K562 (cell line): Measurements from ENCODE around the gene BLVRA. TPM values are rescaled to one million over a fixed set of nuclear protein-coding genes. Genes with fewer than 3 reads are reported as not detected.

Experiments
- ADNP ChIP-seq: fragments of 200-800 bp; sonication (Bioruptor generic); IDR thresholded peaks from 2 replicates; pipeline ENCODE4 v1.6.1; 2016; ENCODE audit warnings: missing genetic modification characterization, missing compliant biosample characterization
- BACH1 ChIP-seq: fragments of 200-800 bp; sonication (Bioruptor generic); IDR thresholded peaks from 2 replicates; pipeline ENCODE4 v1.6.1; 2016; ENCODE audit warnings: missing genetic modification characterization, missing compliant biosample characterization
- BRD9 ChIP-seq: fragments of 450-650 bp; IDR thresholded peaks from 2 replicates; pipeline ENCODE4 v1.6.1; 2018; ENCODE audit warnings: low read depth; ENCODE audit not compliant: partially characterized antibody
- CEBPB ChIP-seq: fragments of 450-650 bp; IDR thresholded peaks from 2 replicates; pipeline ENCODE4 v1.6.1; 2016; ENCODE audit warnings: missing genetic modification characterization, missing compliant biosample characterization
- CEBPG ChIP-seq, 3 experiments: fragments of 200-800 bp in 1 of 3; sonication (Bioruptor generic) in 1 of 3; sonication (generic) in 1 of 3; formaldehyde crosslinking in 1 of 3; IDR thresholded peaks in 2 of 3; conservative IDR thresholded peaks in 1 of 3; 2 replicates each; pipeline versions ENCODE4 v1.6.1 to v1.8.0; 2016 to 2022; ENCODE audit warnings: missing compliant biosample characterization in 2 of 3, missing genetic modification characterization in 2 of 3, mild to moderate bottlenecking in 1 of 3, missing genetic modification reagents in 1 of 3
- HDAC2 ChIP-seq: fragments of 450-650 bp; IDR thresholded peaks from 2 replicates; pipeline ENCODE4 v1.6.1; 2016; ENCODE audit warnings: mild to moderate bottlenecking
- HDAC8 ChIP-seq: fragments of 450-650 bp; IDR thresholded peaks from 2 replicates; pipeline ENCODE4 v1.6.1; 2016; ENCODE audit warnings: mild to moderate bottlenecking, missing genetic modification characterization, moderate library complexity, missing compliant biosample characterization
- HOXB6 ChIP-seq: fragments of 250-450 bp; sonication (Bioruptor Pico); IDR thresholded peaks from 2 replicates; pipeline ENCODE4 v1.5.1; 2022; ENCODE audit warnings: mild to moderate bottlenecking, borderline replicate concordance
- KLF6 ChIP-seq: fragments of 250-450 bp; sonication (Bioruptor Pico); IDR thresholded peaks from 2 replicates; pipeline ENCODE4 v1.4.0; 2020; ENCODE audit warnings: mild to moderate bottlenecking, moderate library complexity, borderline replicate concordance
- MXI1 ChIP-seq: IDR thresholded peaks from 2 replicates; pipeline ENCODE4 v1.6.1; 2011; ENCODE audit warnings: low read depth, mild to moderate bottlenecking, improper control_type of control experiment, low read length
- MYC ChIP-seq, 2 experiments: fragments of 250-450 bp in 1 of 2; sonication (Bioruptor Pico) in 1 of 2; IDR thresholded peaks; 2 replicates each; pipeline versions ENCODE4 v1.5.1 to v1.6.1; 2012 to 2021; ENCODE audit warnings: low read depth in 2 of 2, borderline replicate concordance in 1 of 2, improper control_type of control experiment in 1 of 2, low read length in 1 of 2, mild to moderate bottlenecking in 1 of 2, moderate library complexity in 1 of 2
- NR2C1 ChIP-seq, 2 experiments: fragments of 450-650 bp; IDR thresholded peaks; 2 replicates each; pipeline ENCODE4 v1.6.1; 2017; ENCODE audit warnings: mild to moderate bottlenecking in 2 of 2, antibody characterized with exemption in 1 of 2, inconsistent platforms in 1 of 2, missing compliant biosample characterization in 1 of 2, missing genetic modification characterization in 1 of 2
- PTRF ChIP-seq: fragments of 450-650 bp; IDR thresholded peaks from 2 replicates; pipeline ENCODE4 v1.6.1; 2016; ENCODE audit warnings: mild to moderate bottlenecking, missing genetic modification characterization, missing compliant biosample characterization
- RCOR1 ChIP-seq, 2 experiments: IDR thresholded peaks; 2 replicates each; pipeline ENCODE4 v1.6.1; 2012; ENCODE audit warnings: low read depth in 2 of 2, low read length in 2 of 2, borderline replicate concordance in 1 of 2, improper control_type of control experiment in 1 of 2
- ZBTB17 ChIP-seq: fragments of 450-650 bp; formaldehyde crosslinking; IDR thresholded peaks from 2 replicates; pipeline ENCODE4 v1.4.0; 2020; ENCODE audit warnings: mild to moderate bottlenecking
- ZEB2 ChIP-seq: fragments of 450-650 bp; IDR thresholded peaks from 2 replicates; pipeline ENCODE4 v1.6.1; 2016
- ZFPM2 ChIP-seq: fragments of 250-450 bp; sonication (Bioruptor Pico); IDR thresholded peaks from 2 replicates; pipeline ENCODE4 v1.5.1; 2022; ENCODE audit warnings: mild to moderate bottlenecking
- ZNF146 ChIP-seq: IDR thresholded peaks from one replicate; pipeline ENCODE4 v1.6.1; 2018; ENCODE audit warnings: missing compliant biosample characterization; ENCODE audit not compliant: unreplicated experiment
- ZNF274 ChIP-seq: IDR thresholded peaks from 2 replicates; pipeline ENCODE4 v1.6.1; 2011; ENCODE audit warnings: low read depth, mild to moderate bottlenecking, low read length, moderate library complexity, borderline replicate concordance
- ZNF41 ChIP-seq: fragments of 250-450 bp; sonication (Bioruptor Pico); conservative IDR thresholded peaks from 2 replicates; pipeline ENCODE4 v1.4.0; 2020; ENCODE audit warnings: mild to moderate bottlenecking
- ZNF589 ChIP-seq: fragments of 200-800 bp; sonication (Bioruptor generic); IDR thresholded peaks from 2 replicates; pipeline ENCODE4 v1.6.1; 2016; ENCODE audit warnings: low read depth, missing genetic modification characterization, missing compliant biosample characterization
- ZNF668 ChIP-seq: fragments of 250-450 bp; sonication (Bioruptor Pico); IDR thresholded peaks from 2 replicates; pipeline ENCODE4 v1.8.0; 2022; ENCODE audit warnings: mild to moderate bottlenecking, inconsistent platforms
- ZNF766 ChIP-seq: fragments of 200-800 bp; sonication (Bioruptor generic); conservative IDR thresholded peaks from 2 replicates; pipeline ENCODE4 v1.6.1; 2016; ENCODE audit warnings: missing genetic modification characterization, missing compliant biosample characterization
- polyA plus RNA-seq, 8 experiments: library from polyadenylated mRNA; depleted of rRNA in 4 of 8; stranded (reverse) in 5 of 8; unstranded in 3 of 8; fragments of >200 nt; fragmentation: Nextera tagmentation in 2 of 8; fragmentation: Illumina TruSeq in 1 of 8; extraction: Ambion mirVana in 2 of 8; extraction: Trizol in 1 of 8; gene quantifications; 2 replicates each; pipeline versions ENCODE4 v1.2.1 to v1.2.3, GENCODE V29; 2011 to 2014; ENCODE audit warnings: inconsistent platforms in 1 of 8, missing spikeins in 1 of 8
- total RNA-seq, 7 experiments: library from RNA; depleted of rRNA in 6 of 7; stranded (reverse); fragments of >200 nt in 6 of 7; fragmentation: Illumina TruSeq in 2 of 7; extraction: Trizol in 2 of 7; gene quantifications; 2 replicates each; pipeline versions ENCODE4 v1.2.1 to v1.2.3, GENCODE V29; 2011 to 2021; ENCODE audit warnings: low replicate concordance in 1 of 7
- TF ChIP-seq, protein P1 (sequence below): fragments of 450-650 bp; IDR thresholded peaks from 2 replicates; pipeline ENCODE4 v1.6.1; 2018; ENCODE audit not compliant: partially characterized antibody

The BLVRA gene
- total and polyA plus RNA-seq, 9 of the 15 experiments (the other 6 are each of a cell fraction or from before 2014, with no cell fraction given): 48.5 to 147 (median 61.5) TPM

DNA sequence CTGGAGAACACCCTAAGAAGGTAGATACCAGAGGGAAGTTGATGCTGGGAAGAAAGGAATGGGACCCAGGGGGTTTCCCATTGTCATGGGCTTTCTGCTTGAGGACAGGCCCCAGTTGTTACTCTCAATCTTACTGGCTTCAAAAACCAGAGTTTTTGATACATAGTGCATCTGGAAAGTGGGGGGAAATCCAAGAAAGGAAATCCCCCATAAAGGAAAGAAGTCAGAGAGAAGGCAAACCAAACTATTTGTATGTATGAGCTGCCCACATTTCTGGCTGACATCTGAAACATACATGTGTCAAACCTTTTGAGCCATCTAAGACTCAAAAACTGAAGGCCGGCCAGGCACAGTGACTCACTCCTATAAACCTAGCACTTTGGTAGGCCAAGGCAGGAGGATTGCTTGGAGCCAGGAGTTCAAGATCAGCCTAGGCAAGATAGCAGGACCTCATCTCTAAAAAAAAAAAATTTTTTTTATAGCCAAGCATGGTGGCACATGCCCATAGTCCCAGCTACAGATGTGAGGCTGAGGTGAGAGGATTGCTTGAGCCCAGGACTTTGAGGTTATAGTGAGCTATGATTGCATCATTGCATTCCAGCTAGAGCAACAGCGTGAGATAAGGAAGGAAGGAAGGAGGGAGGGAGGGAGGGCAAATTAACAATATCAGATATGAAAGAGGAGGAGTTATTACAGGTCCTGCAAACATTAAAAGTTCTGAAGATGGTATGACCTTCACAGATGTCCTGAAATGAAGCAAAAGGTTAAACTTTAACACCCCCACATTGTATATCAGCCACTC lies 22.5 kb upstream of the BLVRA start (continued):
- TF ChIP-seq CEBPG (CRISPR knock-in tag; IDR thresholded peaks at IDR 0.05) (peak; percentile 96), CEBPG (tag; conservative IDR thresholded peaks at IDR 0.05 in 1 of 2, IDR thresholded peaks at IDR 0.05 in 1 of 2) (peak; percentile 98), ZNF766 (CRISPR knock-in tag) (peak; percentile 98), MYC (IDR thresholded peaks at IDR 0.05; ENCODE audit: low read depth, low read length) (peak; percentile 68), MYC (CRISPR knock-in tag; IDR thresholded peaks at IDR 0.05; ENCODE audit: borderline replicate concordance, low read depth) (no peak), ZNF668 (CRISPR knock-in tag) (peak; percentile 80; the same call in 1 of the 2 replicates), HOXB6 (CRISPR knock-in tag) (peak; percentile 47; the same call in 1 of the 2 replicates), HDAC8 (tag) (peak; percentile 75; the same call in 1 of the 2 replicates), KLF6 (CRISPR knock-in tag) (0 out of 2 replicates have a peak, but pooled peaks have one; percentile 41), HDAC2 (peak; percentile 70), MXI1 (no peak), ZNF146 (CRISPR knock-in tag) (no peak), ZBTB17 (CRISPR knock-in tag) (0 out of 2 replicates have a peak, but pooled peaks have one; percentile 43), CEBPB (peak; percentile 95), ADNP (peak; percentile 69), NR2C1 (IDR thresholded peaks at IDR 0.05) (no peak), NR2C1 (tag; IDR thresholded peaks at IDR 0.05) (peak; percentile 27; the same call in 1 of the 2 replicates), BRD9 (peak; percentile 12), ZNF274 (no peak), ZNF41 (CRISPR knock-in tag) (peak; percentile 62; the same call in 1 of the 2 replicates), ZEB2 (peak; percentile 53; the same call in 1 of the 2 replicates), ZFPM2 (CRISPR knock-in tag) (no peak), PTRF (tag) (0 out of 2 replicates have a peak, but pooled peaks have one; percentile 11), RCOR1 (IDR thresholded peaks at IDR 0.05; ENCODE audit: borderline replicate concordance in 1 of 2, low read depth in 2 of 2, low read length in 2 of 2) (peak in 1 of 2 experiments; percentile 57; a peak in 1 of 4 replicates), BACH1 (peak; percentile 53; the same call in 1 of the 2 replicates), ZNF589 (peak; percentile 63; the same call in 1 of the 2 replicates)
- TF ChIP-seq, protein P1, sequence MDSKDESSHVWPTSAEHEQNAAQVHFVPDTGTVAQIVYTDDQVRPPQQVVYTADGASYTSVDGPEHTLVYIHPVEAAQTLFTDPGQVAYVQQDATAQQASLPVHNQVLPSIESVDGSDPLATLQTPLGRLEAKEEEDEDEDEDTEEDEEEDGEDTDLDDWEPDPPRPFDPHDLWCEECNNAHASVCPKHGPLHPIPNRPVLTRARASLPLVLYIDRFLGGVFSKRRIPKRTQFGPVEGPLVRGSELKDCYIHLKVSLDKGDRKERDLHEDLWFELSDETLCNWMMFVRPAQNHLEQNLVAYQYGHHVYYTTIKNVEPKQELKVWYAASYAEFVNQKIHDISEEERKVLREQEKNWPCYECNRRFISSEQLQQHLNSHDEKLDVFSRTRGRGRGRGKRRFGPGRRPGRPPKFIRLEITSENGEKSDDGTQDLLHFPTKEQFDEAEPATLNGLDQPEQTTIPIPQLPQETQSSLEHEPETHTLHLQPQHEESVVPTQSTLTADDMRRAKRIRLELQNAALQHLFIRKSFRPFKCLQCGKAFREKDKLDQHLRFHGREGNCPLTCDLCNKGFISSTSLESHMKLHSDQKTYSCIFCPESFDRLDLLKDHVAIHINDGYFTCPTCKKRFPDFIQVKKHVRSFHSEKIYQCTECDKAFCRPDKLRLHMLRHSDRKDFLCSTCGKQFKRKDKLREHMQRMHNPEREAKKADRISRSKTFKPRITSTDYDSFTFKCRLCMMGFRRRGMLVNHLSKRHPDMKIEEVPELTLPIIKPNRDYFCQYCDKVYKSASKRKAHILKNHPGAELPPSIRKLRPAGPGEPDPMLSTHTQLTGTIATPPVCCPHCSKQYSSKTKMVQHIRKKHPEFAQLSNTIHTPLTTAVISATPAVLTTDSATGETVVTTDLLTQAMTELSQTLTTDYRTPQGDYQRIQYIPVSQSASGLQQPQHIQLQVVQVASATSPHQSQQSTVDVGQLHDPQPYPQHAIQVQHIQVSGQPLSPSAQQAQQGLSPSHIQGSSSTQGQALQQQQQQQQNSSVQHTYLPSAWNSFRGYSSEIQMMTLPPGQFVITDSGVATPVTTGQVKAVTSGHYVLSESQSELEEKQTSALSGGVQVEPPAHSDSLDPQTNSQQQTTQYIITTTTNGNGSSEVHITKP: peak; percentile 46
